Endothelial cell of umbilical vein (primary cell): ENCODE measurements around the gene UGGT2.

Experiments used
- EZH2 ChIP-seq: IDR thresholded peaks from 2 replicates; pipeline ENCODE4 v1.6.1; 2012; ENCODE audit warnings: borderline replicate concordance, low read depth, mild to moderate bottlenecking, moderate library complexity, low read length, inconsistent platforms; ENCODE audit not compliant: severe bottlenecking
- POLR2A ChIP-seq: IDR thresholded peaks from 2 replicates; pipeline ENCODE4 v1.6.1; 2012; ENCODE audit warnings: low read depth, mild to moderate bottlenecking, control low read depth, low read length
- POLR2AphosphoS5 ChIP-seq: IDR thresholded peaks from 2 replicates; pipeline ENCODE4 v1.6.1; 2012; ENCODE audit warnings: low read depth, mild to moderate bottlenecking, control low read depth, low read length, moderate library complexity; ENCODE audit not compliant: insufficient read depth
- TF ChIP-seq, protein P1 (sequence below), 2 donors: IDR thresholded peaks; 1 replicate in 1 of 2; 2 replicates in 1 of 2; pipeline ENCODE4 v1.5.1; 2011; ENCODE audit warnings: low read length in 2 of 2, mild to moderate bottlenecking in 2 of 2, moderate library complexity in 2 of 2, control low read depth in 1 of 2, inconsistent platforms in 1 of 2, low read depth in 1 of 2; ENCODE audit not compliant: insufficient read depth in 1 of 2; ENCODE audit errors: extremely low read depth in 1 of 2

DNA sequence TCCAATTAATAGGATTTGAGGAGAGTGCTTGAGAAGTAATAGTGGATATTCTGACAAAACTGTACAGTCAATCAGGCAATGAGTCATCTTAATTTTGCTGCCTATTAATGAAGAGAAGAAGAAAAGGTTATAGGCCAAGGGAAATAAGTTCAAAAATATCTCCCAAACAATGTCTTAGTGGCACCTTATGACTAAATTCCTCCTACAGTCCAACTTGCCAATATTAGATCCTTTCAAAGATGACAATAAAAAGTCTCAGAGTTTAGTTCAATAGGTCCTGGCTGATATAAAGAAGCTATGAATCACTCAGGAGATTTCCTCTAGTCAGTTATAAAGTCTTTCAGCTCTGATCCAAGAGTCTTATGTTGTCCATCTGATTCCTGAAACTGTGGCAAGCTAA is 27.9 kb downstream of the UGGT2 start:
- TF ChIP-seq, protein P1, sequence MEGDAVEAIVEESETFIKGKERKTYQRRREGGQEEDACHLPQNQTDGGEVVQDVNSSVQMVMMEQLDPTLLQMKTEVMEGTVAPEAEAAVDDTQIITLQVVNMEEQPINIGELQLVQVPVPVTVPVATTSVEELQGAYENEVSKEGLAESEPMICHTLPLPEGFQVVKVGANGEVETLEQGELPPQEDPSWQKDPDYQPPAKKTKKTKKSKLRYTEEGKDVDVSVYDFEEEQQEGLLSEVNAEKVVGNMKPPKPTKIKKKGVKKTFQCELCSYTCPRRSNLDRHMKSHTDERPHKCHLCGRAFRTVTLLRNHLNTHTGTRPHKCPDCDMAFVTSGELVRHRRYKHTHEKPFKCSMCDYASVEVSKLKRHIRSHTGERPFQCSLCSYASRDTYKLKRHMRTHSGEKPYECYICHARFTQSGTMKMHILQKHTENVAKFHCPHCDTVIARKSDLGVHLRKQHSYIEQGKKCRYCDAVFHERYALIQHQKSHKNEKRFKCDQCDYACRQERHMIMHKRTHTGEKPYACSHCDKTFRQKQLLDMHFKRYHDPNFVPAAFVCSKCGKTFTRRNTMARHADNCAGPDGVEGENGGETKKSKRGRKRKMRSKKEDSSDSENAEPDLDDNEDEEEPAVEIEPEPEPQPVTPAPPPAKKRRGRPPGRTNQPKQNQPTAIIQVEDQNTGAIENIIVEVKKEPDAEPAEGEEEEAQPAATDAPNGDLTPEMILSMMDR (IDR thresholded peaks at IDR 0.05; ENCODE audit: extremely low read depth in 1 of 2, insufficient read depth in 1 of 2, low read depth in 1 of 2, low read length in 2 of 2): no peak
- TF ChIP-seq POLR2A: no peak
- TF ChIP-seq EZH2: no peak
- TF ChIP-seq POLR2AphosphoS5: no peak
